Measurements from ENCODE around the gene MUC4.

The MUC4 gene

DNA sequence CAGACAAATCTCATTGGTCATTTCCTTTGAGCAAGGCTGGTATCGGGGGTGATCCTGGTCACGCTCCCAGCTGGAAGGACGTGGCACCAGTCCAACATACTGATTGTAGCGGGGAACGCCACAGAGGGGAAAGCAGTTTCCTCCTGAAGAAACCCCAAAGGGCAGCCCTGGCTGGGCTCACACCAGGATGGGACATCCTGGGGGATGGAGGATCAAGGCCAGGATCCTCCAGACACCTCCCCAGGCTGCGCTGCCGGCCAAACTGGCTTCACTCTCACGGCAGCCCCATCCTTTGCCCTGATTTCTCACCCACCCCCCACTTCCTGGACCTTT is 54.3 kb downstream of the MUC4 start:
- H3K27me3 ChIP-seq (ENCODE audit: insufficient read depth, low read depth): peaks cover 33% of the 10 kb centered on the region
- H4K20me1 ChIP-seq (ENCODE audit: insufficient read depth): no peaks in the 10 kb centered on the region
- no peak overlapping the region for H3K27ac ChIP-seq
- no peak overlapping the region for H3K4me3 ChIP-seq (IDR thresholded peaks at IDR 0.05; ENCODE audit: insufficient read depth, low read depth, low read length)
- TF ChIP-seq, protein P1, sequence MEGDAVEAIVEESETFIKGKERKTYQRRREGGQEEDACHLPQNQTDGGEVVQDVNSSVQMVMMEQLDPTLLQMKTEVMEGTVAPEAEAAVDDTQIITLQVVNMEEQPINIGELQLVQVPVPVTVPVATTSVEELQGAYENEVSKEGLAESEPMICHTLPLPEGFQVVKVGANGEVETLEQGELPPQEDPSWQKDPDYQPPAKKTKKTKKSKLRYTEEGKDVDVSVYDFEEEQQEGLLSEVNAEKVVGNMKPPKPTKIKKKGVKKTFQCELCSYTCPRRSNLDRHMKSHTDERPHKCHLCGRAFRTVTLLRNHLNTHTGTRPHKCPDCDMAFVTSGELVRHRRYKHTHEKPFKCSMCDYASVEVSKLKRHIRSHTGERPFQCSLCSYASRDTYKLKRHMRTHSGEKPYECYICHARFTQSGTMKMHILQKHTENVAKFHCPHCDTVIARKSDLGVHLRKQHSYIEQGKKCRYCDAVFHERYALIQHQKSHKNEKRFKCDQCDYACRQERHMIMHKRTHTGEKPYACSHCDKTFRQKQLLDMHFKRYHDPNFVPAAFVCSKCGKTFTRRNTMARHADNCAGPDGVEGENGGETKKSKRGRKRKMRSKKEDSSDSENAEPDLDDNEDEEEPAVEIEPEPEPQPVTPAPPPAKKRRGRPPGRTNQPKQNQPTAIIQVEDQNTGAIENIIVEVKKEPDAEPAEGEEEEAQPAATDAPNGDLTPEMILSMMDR (conservative IDR thresholded peaks at IDR 0.05; ENCODE audit: low read depth, low read length): no peak
- H3K79me2 ChIP-seq (ENCODE audit: insufficient read depth, low read depth): no peaks in the 10 kb centered on the region
- H3K4me1 ChIP-seq (ENCODE audit: low read depth, poor library complexity, severe bottlenecking): no peaks in the 10 kb centered on the region
- H3K36me3 ChIP-seq (ENCODE audit: insufficient read depth): no peaks in the 10 kb centered on the region
- no peak overlapping the region for H3K9ac ChIP-seq
- H2AFZ ChIP-seq (ENCODE audit: low read depth): no peak overlapping the region
- H3K4me2 ChIP-seq: no peak overlapping the region

DNA sequence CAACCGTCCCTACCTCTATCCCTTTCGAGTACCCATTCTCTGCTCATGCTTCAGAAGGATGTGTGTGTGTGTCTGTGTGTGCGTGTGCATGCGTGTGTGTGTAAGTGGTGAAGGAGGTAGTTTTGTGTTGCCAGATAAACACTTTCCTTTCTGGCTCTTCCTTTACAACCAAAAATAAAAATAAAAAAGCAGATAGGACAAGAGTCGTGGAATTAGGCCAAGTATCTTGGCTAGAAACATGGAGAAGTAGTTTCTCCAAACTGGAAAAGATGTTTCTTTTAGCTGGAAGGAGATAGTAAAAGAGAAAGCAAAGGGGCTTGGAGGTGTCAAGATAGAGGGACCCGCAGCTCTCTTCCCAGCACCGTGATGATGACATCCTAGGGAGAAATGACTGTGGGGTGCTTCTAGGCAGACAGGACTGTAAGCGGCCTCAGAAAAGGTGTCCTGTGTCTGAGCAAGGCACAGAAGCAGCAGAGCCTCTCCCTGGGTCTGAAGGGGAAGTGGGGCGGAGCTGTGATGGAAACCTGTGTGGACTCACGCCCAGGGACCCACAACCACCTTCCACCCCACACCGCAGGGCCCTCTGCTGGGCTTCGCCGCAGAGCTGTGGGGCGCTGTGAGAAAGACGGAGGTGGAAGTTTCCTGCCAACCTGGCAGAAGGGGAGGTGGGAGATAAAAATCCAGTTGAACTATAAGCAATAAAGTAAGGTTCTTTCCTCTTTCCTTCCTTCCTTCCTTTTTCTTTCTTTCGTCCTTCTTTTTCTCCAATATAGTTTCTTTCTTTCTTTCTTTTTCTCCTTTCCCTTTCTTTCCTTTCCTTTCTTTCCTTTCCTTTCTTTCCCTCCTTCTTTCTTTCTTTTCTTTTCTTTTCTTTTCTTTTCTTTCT is 55.7 kb downstream of the MUC4 start:
- Histone ChIP-seq H2AFZ (ENCODE audit: low read depth) (no peak overlapping the region), H3K79me2 (ENCODE audit: insufficient read depth, low read depth) (no peaks in the 10 kb centered on the region), H3K27ac (no peak overlapping the region), H3K9ac (no peak overlapping the region), H3K4me2 (no peak overlapping the region), H3K4me1 (ENCODE audit: low read depth, poor library complexity, severe bottlenecking) (no peaks in the 10 kb centered on the region), H4K20me1 (ENCODE audit: insufficient read depth) (no peaks in the 10 kb centered on the region), H3K36me3 (ENCODE audit: insufficient read depth) (no peaks in the 10 kb centered on the region), H3K27me3 (ENCODE audit: insufficient read depth, low read depth) (peaks cover 31% of the 10 kb centered on the region), H3K4me3 (IDR thresholded peaks at IDR 0.05; ENCODE audit: insufficient read depth, low read depth, low read length) (no peak overlapping the region)
- TF ChIP-seq, protein P1 (conservative IDR thresholded peaks at IDR 0.05; ENCODE audit: low read depth, low read length): no peak

DNA sequence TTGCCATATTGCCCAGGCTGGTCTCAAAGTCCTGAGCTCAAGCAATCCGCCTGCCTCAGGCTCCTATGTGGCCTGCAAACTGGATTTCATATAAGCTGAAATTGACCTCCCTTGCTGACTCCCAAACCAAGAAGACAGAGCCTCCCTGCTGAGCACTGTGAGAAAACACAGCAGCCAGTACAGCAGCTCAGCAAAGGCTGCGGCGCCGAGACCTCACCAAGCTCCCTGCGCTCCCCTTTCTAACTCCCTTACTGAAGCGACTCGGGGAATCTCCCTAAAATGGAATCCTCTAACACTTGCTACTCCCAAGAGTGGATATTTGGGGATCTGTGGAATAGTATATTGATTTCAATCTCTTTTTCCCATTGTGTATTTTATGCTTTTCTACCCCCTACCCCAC is 56.3 kb downstream of the MUC4 start:
- Histone ChIP-seq H3K4me1 (ENCODE audit: low read depth, poor library complexity, severe bottlenecking) (no peaks in the 10 kb centered on the region), H3K9ac (no peak overlapping the region), H3K79me2 (ENCODE audit: insufficient read depth, low read depth) (no peaks in the 10 kb centered on the region), H4K20me1 (ENCODE audit: insufficient read depth) (no peaks in the 10 kb centered on the region), H3K27ac (no peak overlapping the region), H3K36me3 (ENCODE audit: insufficient read depth) (no peaks in the 10 kb centered on the region), H3K27me3 (ENCODE audit: insufficient read depth, low read depth) (peaks cover 25% of the 10 kb centered on the region), H2AFZ (ENCODE audit: low read depth) (no peak overlapping the region), H3K4me3 (IDR thresholded peaks at IDR 0.05; ENCODE audit: insufficient read depth, low read depth, low read length) (no peak overlapping the region), H3K4me2 (no peak overlapping the region)
- TF ChIP-seq, protein P1 (conservative IDR thresholded peaks at IDR 0.05; ENCODE audit: low read depth, low read length): no peak

DNA sequence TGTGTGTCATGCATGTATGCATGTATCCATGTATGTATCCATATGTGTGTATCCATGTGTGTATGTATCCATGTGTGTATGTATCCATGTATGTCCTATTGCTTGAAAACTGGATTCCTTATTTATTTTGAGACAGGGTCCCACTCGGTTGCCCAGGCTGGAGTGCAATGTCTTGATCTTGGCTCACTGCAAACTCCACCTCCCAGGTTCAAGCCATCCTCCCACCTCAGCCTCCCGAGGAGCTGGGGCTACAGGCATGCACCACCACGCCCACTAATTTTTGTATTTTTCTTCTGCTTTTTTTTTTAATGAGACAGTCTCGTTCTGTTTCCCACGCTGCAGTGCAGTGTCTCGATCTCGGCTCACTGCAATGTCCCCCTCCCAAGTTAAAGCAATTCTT is 56.8 kb downstream of the MUC4 start:
- Histone ChIP-seq H3K9ac (no peak overlapping the region), H3K4me3 (IDR thresholded peaks at IDR 0.05; ENCODE audit: insufficient read depth, low read depth, low read length) (no peak overlapping the region), H3K4me1 (ENCODE audit: low read depth, poor library complexity, severe bottlenecking) (no peaks in the 10 kb centered on the region), H4K20me1 (ENCODE audit: insufficient read depth) (no peaks in the 10 kb centered on the region), H2AFZ (ENCODE audit: low read depth) (no peak overlapping the region), H3K4me2 (no peak overlapping the region), H3K27me3 (ENCODE audit: insufficient read depth, low read depth) (peaks cover 20% of the 10 kb centered on the region), H3K36me3 (ENCODE audit: insufficient read depth) (no peaks in the 10 kb centered on the region), H3K27ac (no peak overlapping the region), H3K79me2 (ENCODE audit: insufficient read depth, low read depth) (no peaks in the 10 kb centered on the region)
- TF ChIP-seq, protein P1 (conservative IDR thresholded peaks at IDR 0.05; ENCODE audit: low read depth, low read length): no peak
